PC-9 (cell line): ENCODE data around the gene LNX2.

Source experiments
- EZH2 ChIP-seq: fragments of 200-600 bp; sonication (generic); IDR thresholded peaks from 2 replicates; pipeline ENCODE4 v1.8.0; 2017; ENCODE audit warnings: antibody characterized with exemption, low read depth
- TF ChIP-seq, protein P1 (sequence below): fragments of 200-600 bp; sonication (generic); conservative IDR thresholded peaks from 2 replicates; pipeline ENCODE4 v1.6.1; 2017; ENCODE audit warnings: mixed run types, antibody characterized with exemption, mild to moderate bottlenecking, moderate library complexity

DNA sequence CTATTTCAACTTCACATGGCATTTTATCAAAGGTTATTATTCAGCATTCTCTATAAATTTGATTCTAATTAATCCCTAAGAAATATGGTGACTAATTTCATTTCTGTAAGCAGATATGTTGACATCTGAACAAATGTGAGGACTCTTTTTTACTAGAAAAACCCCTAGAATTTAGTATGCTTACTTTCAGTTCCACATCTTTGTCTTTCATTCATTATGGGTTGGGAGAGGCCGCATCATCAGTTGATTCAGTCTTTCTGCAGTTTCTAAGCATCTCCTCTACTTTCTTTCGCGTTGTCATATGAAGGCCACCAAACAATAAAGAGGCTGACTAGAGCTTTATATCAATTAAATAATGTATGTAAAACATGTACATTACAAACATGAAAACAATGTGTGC lies 114.5 kb downstream of the LNX2 start:
- TF ChIP-seq, protein P1, sequence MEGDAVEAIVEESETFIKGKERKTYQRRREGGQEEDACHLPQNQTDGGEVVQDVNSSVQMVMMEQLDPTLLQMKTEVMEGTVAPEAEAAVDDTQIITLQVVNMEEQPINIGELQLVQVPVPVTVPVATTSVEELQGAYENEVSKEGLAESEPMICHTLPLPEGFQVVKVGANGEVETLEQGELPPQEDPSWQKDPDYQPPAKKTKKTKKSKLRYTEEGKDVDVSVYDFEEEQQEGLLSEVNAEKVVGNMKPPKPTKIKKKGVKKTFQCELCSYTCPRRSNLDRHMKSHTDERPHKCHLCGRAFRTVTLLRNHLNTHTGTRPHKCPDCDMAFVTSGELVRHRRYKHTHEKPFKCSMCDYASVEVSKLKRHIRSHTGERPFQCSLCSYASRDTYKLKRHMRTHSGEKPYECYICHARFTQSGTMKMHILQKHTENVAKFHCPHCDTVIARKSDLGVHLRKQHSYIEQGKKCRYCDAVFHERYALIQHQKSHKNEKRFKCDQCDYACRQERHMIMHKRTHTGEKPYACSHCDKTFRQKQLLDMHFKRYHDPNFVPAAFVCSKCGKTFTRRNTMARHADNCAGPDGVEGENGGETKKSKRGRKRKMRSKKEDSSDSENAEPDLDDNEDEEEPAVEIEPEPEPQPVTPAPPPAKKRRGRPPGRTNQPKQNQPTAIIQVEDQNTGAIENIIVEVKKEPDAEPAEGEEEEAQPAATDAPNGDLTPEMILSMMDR, result no peak
- TF ChIP-seq EZH2, result no peak
